HCT116 (cell line): ENCODE results near the gene KRT85.

ENCODE experiments used
- ATF3 ChIP-seq: IDR thresholded peaks from 2 replicates; pipeline ENCODE4 v1.6.1; 2012
- CTCF ChIP-seq, 3 experiments: fragments of 200-600 bp in 1 of 3; sonication (generic) in 1 of 3; IDR thresholded peaks in 2 of 3; conservative IDR thresholded peaks in 1 of 3; 2 replicates each; pipeline ENCODE4 v1.5.1; 2012 to 2017; ENCODE audit warnings: low read depth in 2 of 3, low read length in 2 of 3, antibody characterized with exemption in 1 of 3, borderline replicate concordance in 1 of 3, control low read depth in 1 of 3, mild to moderate bottlenecking in 1 of 3, mixed read lengths in 1 of 3, mixed run types in 1 of 3, moderate library complexity in 1 of 3; ENCODE audit not compliant: insufficient read depth in 1 of 3
- ELF1 ChIP-seq: IDR thresholded peaks from 2 replicates; pipeline ENCODE4 v1.6.1; 2012; ENCODE audit warnings: low read depth, borderline replicate concordance
- EZH2 ChIP-seq: fragments of 200-600 bp; sonication (generic); IDR thresholded peaks from 2 replicates; pipeline ENCODE4 v1.6.1; 2017; ENCODE audit warnings: antibody characterized with exemption, mixed run types
- EZH2phosphoT487 ChIP-seq: fragments of 200-600 bp; IDR thresholded peaks from 2 replicates; pipeline ENCODE4 v1.6.1; 2018; ENCODE audit warnings: antibody characterized with exemption, borderline replicate concordance
- FOSL1 ChIP-seq: IDR thresholded peaks from 2 replicates; pipeline ENCODE4 v1.6.1; 2012; ENCODE audit warnings: low read depth
- JUND ChIP-seq: IDR thresholded peaks from 2 replicates; pipeline ENCODE4 v1.6.1; 2012
- MAX ChIP-seq: IDR thresholded peaks from 2 replicates; pipeline ENCODE4 v1.6.1; 2012
- POLR2A ChIP-seq: IDR thresholded peaks from 2 replicates; pipeline ENCODE4 v1.7.0; 2011; ENCODE audit warnings: borderline replicate concordance; ENCODE audit not compliant: insufficient read depth, insufficient read length; ENCODE audit errors: extremely low read depth
- POLR2AphosphoS5 ChIP-seq: IDR thresholded peaks from 2 replicates; pipeline ENCODE4 v1.6.1; 2011; ENCODE audit warnings: mild to moderate bottlenecking, low read depth, low read length, moderate library complexity
- RAD21 ChIP-seq: IDR thresholded peaks from 2 replicates; pipeline ENCODE4 v1.6.1; 2012; ENCODE audit warnings: low read depth, mild to moderate bottlenecking
- SIN3A ChIP-seq: IDR thresholded peaks from 2 replicates; pipeline ENCODE4 v1.6.1; 2012; ENCODE audit warnings: low read depth
- ZNF274 ChIP-seq: fragments of 200-500 bp; sonication (Bioruptor generic); IDR thresholded peaks from 2 replicates; pipeline ENCODE4 v1.6.1; 2014; ENCODE audit warnings: mild to moderate bottlenecking, low read depth, low read length, inconsistent platforms

DNA sequence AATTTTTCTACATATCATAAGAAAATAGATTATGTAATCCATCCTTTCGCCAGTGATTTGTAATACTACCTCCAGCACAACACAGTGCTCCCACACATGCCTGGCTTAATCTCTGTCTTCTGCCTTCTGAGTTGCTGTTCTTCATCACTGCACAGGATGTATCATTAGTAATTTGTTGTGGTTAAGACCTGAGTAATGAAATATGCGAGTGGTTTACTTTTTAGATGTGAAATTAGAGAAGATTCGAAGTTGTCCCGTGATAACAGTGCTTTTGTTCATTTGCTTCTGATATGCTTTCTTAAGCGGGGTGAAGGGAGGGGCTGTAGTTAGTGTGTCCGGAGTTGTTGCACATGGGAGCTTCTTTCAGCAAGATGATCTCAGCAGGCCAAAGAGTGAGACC lies 18.1 kb downstream of the KRT85 start:
- TF ChIP-seq CTCF (IDR thresholded peaks at IDR 0.05 in 2 of 3, conservative IDR thresholded peaks at IDR 0.05 in 1 of 3; ENCODE audit: borderline replicate concordance in 1 of 3, insufficient read depth in 1 of 3, low read depth in 2 of 3, low read length in 2 of 3) (no peak), POLR2A (no peak), RAD21 (no peak), ZNF274 (no peak), EZH2phosphoT487 (no peak), JUND (no peak), MAX (no peak), FOSL1 (no peak), SIN3A (no peak), ATF3 (no peak), POLR2AphosphoS5 (no peak), ELF1 (no peak), EZH2 (no peak)
